GM10266 (cell line): Measurements from ENCODE around the gene GALNT9.

Source experiments
- DNase-seq: peaks from one replicate; pipeline ENCODE4 v3.0.0; 2012; ENCODE audit errors: extremely low spot score
- TF ChIP-seq, protein P1 (sequence below): IDR thresholded peaks from 2 replicates; pipeline ENCODE4 v1.5.1; 2012; ENCODE audit warnings: mild to moderate bottlenecking, low read depth; ENCODE audit not compliant: control insufficient read depth, insufficient read depth; ENCODE audit errors: missing control alignments

GALNT9 gene

DNA sequence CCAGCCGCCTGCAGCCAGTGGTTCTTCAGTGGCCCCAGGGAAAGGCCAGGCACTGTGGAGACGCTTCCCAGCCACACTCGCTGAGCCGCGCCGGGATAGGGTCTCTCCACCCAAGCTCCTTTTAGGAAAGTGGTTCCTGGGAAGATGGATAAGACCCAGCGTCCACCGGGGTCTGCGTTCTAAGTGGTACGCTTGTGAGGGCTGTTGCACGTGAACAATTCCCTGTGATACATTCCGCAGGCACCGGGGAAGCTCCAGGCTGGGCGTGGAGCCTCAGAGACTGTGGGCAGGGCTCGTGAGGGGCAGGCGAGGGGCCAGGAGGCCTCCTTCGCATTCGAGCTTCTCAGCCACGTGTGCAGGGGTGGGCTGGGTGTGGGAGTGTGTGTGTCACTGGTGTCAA lies 48.4 kb downstream of the GALNT9 start:
- TF ChIP-seq, protein P1, sequence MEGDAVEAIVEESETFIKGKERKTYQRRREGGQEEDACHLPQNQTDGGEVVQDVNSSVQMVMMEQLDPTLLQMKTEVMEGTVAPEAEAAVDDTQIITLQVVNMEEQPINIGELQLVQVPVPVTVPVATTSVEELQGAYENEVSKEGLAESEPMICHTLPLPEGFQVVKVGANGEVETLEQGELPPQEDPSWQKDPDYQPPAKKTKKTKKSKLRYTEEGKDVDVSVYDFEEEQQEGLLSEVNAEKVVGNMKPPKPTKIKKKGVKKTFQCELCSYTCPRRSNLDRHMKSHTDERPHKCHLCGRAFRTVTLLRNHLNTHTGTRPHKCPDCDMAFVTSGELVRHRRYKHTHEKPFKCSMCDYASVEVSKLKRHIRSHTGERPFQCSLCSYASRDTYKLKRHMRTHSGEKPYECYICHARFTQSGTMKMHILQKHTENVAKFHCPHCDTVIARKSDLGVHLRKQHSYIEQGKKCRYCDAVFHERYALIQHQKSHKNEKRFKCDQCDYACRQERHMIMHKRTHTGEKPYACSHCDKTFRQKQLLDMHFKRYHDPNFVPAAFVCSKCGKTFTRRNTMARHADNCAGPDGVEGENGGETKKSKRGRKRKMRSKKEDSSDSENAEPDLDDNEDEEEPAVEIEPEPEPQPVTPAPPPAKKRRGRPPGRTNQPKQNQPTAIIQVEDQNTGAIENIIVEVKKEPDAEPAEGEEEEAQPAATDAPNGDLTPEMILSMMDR, result no peak
- no peak for DNase-seq

DNA sequence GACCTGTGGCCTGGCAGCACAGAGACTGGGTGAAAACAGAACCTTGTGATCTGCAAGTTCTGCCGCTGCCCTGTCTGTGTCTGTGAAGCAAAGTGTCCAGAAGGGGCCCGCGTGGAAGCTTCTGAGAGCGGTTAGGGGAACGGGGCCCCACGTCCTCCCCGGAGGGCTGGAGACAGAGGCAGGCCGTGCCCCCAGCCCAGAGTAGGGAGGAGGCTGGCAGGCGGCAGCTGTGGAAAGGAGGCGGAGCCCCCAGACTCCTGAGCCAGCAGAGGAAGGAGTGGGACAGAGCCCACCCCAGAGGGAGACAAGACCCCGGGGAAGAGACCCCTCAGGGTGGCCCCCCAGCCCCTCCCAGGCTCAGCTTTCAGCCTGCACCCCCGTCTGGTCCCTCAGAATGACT lies 49.0 kb downstream of the GALNT9 start:
- TF ChIP-seq, protein P1, result no peak
- no peak for DNase-seq

DNA sequence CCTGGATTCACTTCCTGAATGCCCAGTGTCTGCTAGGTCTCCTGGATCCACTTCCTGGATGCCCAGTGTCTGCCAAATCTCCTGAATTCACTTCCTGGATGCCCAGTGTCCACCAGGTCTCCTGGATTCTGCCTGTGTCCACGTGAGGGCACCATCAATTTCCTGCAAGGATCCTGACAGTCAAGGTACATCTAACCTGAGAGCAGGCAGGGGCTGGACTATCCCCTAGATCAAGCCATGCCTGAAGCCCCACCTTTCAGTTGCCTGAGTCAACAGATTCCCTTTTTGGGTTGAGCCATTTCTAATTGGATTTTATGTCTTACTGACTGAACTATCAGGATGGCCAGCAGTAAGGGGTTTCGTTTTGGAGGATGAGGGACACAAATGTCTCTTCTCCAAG lies 49.5 kb downstream of the GALNT9 start:
- TF ChIP-seq, protein P1, result no peak

DNA sequence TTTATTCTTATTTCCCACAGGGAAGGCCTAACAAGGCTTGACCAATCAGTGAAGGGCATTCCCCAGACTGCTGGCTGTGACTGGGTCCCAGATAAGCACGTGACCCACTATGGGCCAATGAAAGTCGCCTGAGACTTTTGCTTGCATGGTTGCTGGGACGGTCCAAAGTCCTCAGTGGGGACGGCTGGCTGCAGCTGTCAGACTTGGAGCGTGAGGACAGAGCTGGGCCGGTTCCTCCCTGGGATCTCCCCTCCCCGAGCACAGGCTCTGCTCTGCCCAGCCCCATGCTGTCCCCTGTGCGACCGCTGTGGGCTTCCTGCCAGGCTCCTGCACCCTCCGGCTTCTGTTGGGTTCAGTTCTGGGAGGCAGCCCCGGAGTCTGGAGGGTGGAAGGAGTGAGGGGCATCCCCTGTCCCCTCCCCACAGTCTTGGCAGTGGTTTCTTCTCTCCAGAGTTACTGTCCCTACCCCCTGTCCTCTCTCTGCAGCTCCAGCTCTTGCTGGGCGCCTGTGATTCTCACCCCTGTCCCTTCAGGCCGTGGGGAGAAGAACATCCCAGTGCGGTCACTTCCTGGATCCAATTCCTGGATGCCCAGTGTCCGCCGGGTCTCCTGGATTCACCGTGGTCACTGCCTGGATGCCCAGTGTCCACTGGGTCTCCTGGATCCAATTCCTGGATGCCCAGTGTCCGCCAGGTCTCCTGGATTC lies 50.1 kb downstream of the GALNT9 start:
- DNase-seq, result no peak
- TF ChIP-seq, protein P1, result no peak

More for the DNA sequence above, 49.5 kb downstream of the GALNT9 start:
- no peak for DNase-seq

DNA sequence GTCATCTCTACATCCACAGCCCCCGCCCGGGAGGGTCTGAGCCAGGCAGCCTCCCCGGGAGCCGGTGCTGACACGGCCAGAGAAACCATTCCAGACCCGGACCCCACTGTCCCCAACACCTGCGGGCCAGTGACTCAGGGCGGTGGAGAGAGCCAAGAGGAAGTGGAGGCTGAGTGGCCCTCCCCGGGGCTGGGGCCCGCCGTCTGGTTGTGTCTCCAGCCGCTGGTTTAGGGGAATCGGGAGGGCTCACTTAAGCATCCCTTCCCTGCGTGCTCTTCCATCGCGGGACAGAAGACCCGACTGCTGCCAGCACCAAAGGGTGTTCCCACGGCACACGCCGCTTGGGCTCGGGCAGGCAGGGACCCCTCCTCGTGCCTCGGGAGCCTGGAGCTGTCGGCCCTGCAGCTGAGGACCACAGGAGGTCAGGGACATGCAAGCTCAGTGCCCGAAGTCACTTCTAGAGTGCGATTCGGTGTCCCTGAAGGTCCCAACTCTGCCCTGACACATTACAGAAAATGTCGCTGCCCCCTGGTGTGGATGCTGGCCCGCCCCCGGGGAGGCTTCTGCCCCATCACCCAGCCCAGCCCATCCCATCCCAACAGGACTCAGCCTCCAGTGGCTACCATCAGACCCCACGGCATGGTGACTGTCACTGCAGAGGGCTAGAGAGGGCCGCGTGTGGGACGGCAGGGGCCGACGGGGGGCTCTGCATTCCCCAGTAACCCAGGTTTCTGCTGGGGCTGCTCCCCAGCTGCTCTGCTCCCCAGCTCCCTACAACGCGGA lies 50.8 kb downstream of the GALNT9 start:
- no peak for DNase-seq

DNA sequence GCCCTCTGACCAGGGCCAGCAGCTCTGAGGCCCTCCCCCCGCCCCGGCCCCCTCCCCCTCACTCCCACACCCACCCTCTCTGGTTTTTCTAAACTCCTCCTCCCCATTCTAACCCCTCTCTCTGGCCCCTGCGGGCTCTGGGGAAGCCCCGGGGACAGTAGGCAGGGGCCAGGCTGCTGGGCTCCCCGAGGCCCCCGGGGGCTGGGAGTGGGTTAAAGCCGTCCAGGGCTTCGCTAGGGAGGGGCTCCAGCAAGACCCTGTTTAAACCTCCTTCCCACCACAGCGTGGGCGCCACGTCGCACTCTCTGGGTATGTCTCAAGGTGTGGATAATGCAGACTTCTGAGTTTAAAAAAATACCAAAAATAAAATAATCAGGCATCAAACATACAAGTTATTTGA lies 51.4 kb downstream of the GALNT9 start:
- no peak for DNase-seq
- TF ChIP-seq, protein P1, result no peak

More for the DNA sequence above, 50.8 kb downstream of the GALNT9 start:
- TF ChIP-seq, protein P1, result no peak
